ENCODE measurements around the gene HSD17B10. TPM values are rescaled to one million over a fixed set of nuclear protein-coding genes. Genes with fewer than 3 reads are reported as not detected.
A peak's percentile ranks its signal among the peaks of the same experiment; 100 is the strongest.

Gene HSD17B10
- total and polyA plus RNA-seq, 2 of the 13 experiments (the other 11 are each of a cell fraction or from before 2014, with no cell fraction given): 68.7 to 84.7 TPM

DNA sequence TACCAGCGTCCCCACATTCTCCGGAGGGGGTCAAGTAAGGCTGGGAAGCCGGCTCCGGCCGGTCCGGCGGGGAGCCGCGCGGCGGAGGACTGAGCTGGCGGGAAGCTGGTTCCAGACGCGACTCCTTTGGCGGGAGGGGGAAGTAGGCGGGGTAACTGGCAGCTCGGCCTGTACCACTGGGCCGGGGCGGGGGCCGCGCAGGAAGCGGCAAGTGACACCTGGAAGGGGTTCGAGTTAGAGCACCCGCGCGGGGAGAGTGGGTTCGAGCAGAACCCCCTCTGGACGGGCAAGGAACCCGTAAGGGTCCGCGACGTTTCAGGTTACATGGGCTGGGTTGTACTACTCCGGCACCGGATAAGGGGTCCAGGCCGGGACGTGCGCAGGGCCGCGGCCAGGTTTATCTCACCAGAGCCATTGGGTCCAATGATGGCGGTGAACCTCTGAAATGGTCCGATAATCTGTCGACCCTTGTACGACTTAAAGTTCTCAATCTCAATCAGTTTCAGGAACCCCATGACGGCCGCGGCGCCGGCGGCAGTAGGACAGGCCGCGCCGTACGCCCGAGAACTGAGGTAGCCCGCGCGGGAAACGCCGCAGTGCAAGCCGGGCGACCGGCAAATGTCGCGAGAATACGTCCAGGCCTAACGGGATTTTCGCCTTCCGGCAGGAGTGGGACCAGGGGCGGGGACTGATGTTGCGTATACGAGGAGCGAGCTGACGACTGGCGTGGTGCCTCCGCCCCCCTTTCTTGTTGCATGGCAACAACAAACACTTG is 11.9 kb downstream of the HSD17B10 start, which contains the start of gene SMC1A (continued):
- TF ChIP-seq, protein P1, sequence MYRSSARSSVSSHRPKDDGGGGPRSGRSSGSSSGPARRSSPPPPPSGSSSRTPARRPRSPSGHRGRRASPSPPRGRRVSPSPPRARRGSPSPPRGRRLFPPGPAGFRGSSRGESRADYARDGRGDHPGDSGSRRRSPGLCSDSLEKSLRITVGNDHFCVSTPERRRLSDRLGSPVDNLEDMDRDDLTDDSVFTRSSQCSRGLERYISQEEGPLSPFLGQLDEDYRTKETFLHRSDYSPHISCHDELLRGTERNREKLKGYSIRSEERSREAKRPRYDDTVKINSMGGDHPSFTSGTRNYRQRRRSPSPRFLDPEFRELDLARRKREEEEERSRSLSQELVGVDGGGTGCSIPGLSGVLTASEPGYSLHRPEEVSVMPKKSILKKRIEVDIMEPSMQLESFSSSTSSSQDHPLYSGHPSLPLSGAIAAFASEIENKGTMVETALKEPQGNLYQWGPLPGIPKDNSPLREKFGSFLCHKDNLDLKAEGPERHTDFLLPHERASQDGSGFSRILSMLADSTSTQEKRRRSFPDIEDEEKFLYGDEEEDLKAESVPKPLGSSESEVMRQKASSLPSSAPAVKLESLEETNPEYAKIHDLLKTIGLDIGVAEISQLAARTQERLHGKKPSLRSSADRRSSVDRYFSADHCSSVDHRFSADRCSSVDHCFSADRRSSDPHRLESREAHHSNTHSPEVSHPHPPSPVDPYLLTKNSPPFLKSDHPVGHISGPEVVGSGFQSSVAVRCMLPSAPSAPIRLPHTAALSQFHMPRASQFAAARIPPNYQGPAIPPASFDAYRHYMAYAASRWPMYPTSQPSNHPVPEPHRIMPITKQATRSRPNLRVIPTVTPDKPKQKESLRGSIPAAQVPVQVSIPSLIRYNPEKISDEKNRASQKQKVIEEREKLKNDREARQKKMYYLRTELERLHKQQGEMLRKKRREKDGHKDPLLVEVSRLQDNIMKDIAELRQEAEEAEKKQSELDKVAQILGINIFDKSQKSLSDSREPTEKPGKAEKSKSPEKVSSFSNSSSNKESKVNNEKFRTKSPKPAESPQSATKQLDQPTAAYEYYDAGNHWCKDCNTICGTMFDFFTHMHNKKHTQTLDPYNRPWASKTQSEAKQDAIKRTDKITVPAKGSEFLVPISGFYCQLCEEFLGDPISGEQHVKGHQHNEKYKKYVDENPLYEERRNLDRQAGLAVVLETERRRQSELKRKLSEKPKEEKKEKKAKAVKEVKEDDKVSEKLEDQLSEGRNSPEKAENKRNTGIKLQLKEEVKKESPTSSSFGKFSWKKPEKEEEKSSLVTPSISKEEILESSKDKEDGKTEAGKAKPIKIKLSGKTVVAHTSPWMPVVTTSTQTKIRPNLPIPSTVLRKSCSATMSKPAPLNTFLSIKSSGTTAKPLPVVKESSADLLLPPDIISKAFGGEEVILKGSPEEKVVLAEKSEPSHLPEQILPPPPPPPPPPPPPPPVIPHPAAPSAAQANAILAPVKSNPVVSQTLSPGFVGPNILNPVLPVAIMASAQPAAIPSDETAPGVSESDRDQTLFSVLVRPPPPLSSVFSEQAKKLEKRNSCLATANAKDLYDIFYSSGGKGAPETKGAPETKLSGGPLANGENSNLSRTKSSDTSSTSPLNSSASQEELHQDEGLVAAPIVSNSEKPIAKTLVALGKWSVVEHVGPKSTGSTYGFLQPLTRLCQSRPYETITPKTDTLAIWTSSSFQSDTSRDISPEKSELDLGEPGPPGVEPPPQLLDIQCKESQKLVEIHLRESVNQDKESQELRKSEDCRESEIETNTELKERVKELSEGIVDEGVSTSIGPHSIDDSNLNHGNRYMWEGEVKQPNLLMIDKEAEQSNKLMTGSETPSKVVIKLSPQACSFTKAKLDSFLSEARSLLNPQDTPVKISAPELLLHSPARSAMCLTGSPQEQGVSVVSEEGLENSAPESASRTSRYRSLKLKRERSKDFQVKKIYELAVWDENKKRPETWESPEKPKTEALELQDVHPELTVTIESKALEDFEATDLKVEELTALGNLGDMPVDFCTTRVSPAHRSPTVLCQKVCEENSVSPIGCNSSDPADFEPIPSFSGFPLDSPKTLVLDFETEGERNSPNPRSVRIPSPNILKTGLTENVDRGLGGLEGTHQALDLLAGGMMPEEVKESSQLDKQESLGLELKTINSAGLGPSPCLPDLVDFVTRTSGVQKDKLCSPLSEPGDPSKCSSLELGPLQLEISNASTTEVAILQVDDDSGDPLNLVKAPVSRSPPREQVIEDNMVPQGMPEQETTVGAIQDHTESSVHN (CRISPR knock-in tag; IDR thresholded peaks at IDR 0.05): no peak
- no peak for TF ChIP-seq AGO1 (IDR thresholded peaks at IDR 0.05; ENCODE audit: low read depth, low read length, poor library complexity, severe bottlenecking)
- TF ChIP-seq RFXAP (CRISPR knock-in tag; IDR thresholded peaks at IDR 0.05; ENCODE audit: borderline replicate concordance): no peak
- TF ChIP-seq SOX13 (IDR thresholded peaks at IDR 0.05): no peak
- TF ChIP-seq SOX13 (CRISPR knock-in tag; conservative IDR thresholded peaks at IDR 0.05 in 1 of 2, IDR thresholded peaks at IDR 0.05 in 1 of 2): no peak
- TF ChIP-seq PHF21A (CRISPR knock-in tag; IDR thresholded peaks at IDR 0.05): no peak
- TF ChIP-seq, protein P2, sequence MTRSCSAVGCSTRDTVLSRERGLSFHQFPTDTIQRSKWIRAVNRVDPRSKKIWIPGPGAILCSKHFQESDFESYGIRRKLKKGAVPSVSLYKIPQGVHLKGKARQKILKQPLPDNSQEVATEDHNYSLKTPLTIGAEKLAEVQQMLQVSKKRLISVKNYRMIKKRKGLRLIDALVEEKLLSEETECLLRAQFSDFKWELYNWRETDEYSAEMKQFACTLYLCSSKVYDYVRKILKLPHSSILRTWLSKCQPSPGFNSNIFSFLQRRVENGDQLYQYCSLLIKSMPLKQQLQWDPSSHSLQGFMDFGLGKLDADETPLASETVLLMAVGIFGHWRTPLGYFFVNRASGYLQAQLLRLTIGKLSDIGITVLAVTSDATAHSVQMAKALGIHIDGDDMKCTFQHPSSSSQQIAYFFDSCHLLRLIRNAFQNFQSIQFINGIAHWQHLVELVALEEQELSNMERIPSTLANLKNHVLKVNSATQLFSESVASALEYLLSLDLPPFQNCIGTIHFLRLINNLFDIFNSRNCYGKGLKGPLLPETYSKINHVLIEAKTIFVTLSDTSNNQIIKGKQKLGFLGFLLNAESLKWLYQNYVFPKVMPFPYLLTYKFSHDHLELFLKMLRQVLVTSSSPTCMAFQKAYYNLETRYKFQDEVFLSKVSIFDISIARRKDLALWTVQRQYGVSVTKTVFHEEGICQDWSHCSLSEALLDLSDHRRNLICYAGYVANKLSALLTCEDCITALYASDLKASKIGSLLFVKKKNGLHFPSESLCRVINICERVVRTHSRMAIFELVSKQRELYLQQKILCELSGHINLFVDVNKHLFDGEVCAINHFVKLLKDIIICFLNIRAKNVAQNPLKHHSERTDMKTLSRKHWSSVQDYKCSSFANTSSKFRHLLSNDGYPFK (CRISPR knock-in tag; IDR thresholded peaks at IDR 0.05; ENCODE audit: borderline replicate concordance): peak; percentile 51; the same call in 1 of the 2 replicates
- peak; percentile 30; the same call in 1 of the 2 replicates for TF ChIP-seq ATF7-NPFF (CRISPR knock-in tag; IDR thresholded peaks at IDR 0.05; ENCODE audit: low read depth)
- TF ChIP-seq HDAC6 (IDR thresholded peaks at IDR 0.05; ENCODE audit: low read depth, low read length): no peak
- peak; percentile 83 for TF ChIP-seq GABPB1 (CRISPR knock-in tag; IDR thresholded peaks at IDR 0.05)
- peak; percentile 82 for TF ChIP-seq THAP11 (CRISPR knock-in tag; IDR thresholded peaks at IDR 0.05)
- TF ChIP-seq ZKSCAN8 (CRISPR knock-in tag; IDR thresholded peaks at IDR 0.05; ENCODE audit: borderline replicate concordance): no peak
- no peak for TF ChIP-seq PLRG1 (conservative IDR thresholded peaks at IDR 0.05)

Measured in HepG2 (cell line).